RPMI7951 (cell line): Measurements from ENCODE around the gene CCDC71L. TPM values are rescaled to one million over a fixed set of nuclear protein-coding genes. Genes with fewer than 3 reads are reported as not detected.
"Not testable (repeated sequence)": the region's sequence is repeated elsewhere in the genome, so short reads cannot be mapped to it uniquely, and the experiment has no call there.

Experiments
- DNase-seq: peaks from one replicate; pipeline ENCODE4 v3.0.0-alpha.2; 2012; ENCODE audit warnings: low read depth
- total RNA-seq: library from RNA; depleted of rRNA; stranded (reverse); fragments of >200 nt; shearing (Covaris generic); gene quantifications from 2 replicates; pipeline ENCODE4 v1.2.3, GENCODE V29; 2014; rRNA removed

CCDC71L gene
- 19.2 and 19.6 TPM in 2 replicates for total RNA-seq

- peak; percentile 96 for DNase-seq
These were observed at the start of gene CCDC71L for GRCh38 chr7:106660862-106661720. Gene CCDC71L (minus strand): TSS chr7:106661158. CDS start chr7:106660896, 262 bp downstream.

GRCh38 chr7:106709604-106710003 is 48.6 kb upstream of the CCDC71L start:
- not testable (repeated sequence) for DNase-seq

GRCh38 chr7:106704000-106704840 is 43.3 kb upstream of the CCDC71L start:
- DNase-seq, result no peak

- DNase-seq, result peak; percentile 42
These were observed 32.9 kb upstream of the CCDC71L start for GRCh38 chr7:106693677-106694353.

- no peak for DNase-seq
These were observed 31.6 kb upstream of the CCDC71L start for GRCh38 chr7:106692450-106693051.

- not testable (repeated sequence) for DNase-seq
These were observed 27.2 kb upstream of the CCDC71L start for GRCh38 chr7:106688161-106688560.

GRCh38 chr7:106683941-106684340 is 23.0 kb upstream of the CCDC71L start:
- DNase-seq, result no peak

GRCh38 chr7:106681815-106682495 is 21.0 kb upstream of the CCDC71L start:
- DNase-seq, result peak; percentile 84

GRCh38 chr7:106679153-106679931 is 18.4 kb upstream of the CCDC71L start:
- peak; percentile 65 for DNase-seq

- no peak for DNase-seq
These were observed 17.8 kb upstream of the CCDC71L start for GRCh38 chr7:106678795-106679152.

- DNase-seq, result not testable (repeated sequence)
These were observed 15.5 kb upstream of the CCDC71L start for GRCh38 chr7:106676506-106676905.

GRCh38 chr7:106673688-106674087 is 12.7 kb upstream of the CCDC71L start:
- not testable (repeated sequence) for DNase-seq

- not testable (repeated sequence) for DNase-seq
These were observed 11.0 kb upstream of the CCDC71L start for GRCh38 chr7:106671930-106672329.

- no peak for DNase-seq
These were observed 10.2 kb upstream of the CCDC71L start for GRCh38 chr7:106671160-106671559.

- DNase-seq, result no peak
These were observed 8.0 kb upstream of the CCDC71L start for GRCh38 chr7:106668861-106669524.

GRCh38 chr7:106666353-106666752 is 5.4 kb upstream of the CCDC71L start:
- DNase-seq, result no peak

GRCh38 chr7:106664343-106664742 is 3.4 kb upstream of the CCDC71L start:
- DNase-seq, result no peak

GRCh38 chr7:106659963-106660861 is 746 bp downstream of the CCDC71L start:
- peak; percentile 69 for DNase-seq
